Mesothelial cell of epicardium (in vitro differentiated cells): ENCODE data around the gene LZTFL1. TPM values are rescaled to one million over a fixed set of nuclear protein-coding genes. Genes with fewer than 3 reads are reported as not detected.

Source experiments
- DNase-seq, 2 experiments: peaks; one replicate each; pipeline ENCODE4 v3.0.0; 2021; ENCODE audit warnings: low spot score in 2 of 2; ENCODE audit not compliant: unreplicated experiment in 2 of 2
- H3K27ac Mint-ChIP-seq: 2 replicates; pipeline ENCODE4 v1.8.0; 2021; ENCODE audit warnings: mixed read lengths
- H3K27me3 Mint-ChIP-seq: 2 replicates; pipeline ENCODE4 v1.8.0; 2021; ENCODE audit warnings: low read depth, mixed read lengths
- H3K36me3 Mint-ChIP-seq: 2 replicates; pipeline ENCODE4 v1.8.0; 2021; ENCODE audit warnings: mixed read lengths
- H3K4me1 Mint-ChIP-seq: 2 replicates; pipeline ENCODE4 v1.8.0; 2021; ENCODE audit warnings: mixed read lengths
- H3K4me3 Mint-ChIP-seq: 2 replicates; pipeline ENCODE4 v1.8.0; 2021; ENCODE audit warnings: mild to moderate bottlenecking, moderate library complexity, mixed read lengths
- H3K9me3 Mint-ChIP-seq: 2 replicates; pipeline ENCODE4 v1.8.0; 2021; ENCODE audit warnings: mixed read lengths
- CTCF ChIP-seq: fragments of 200-600 bp; sonication (generic); IDR thresholded peaks from one replicate; pipeline ENCODE4 v1.5.0; 2021; ENCODE audit warnings: antibody characterized with exemption; ENCODE audit not compliant: unreplicated experiment
- total RNA-seq: library from RNA; stranded (reverse); gene quantifications from 3 replicates; pipeline ENCODE4 v1.2.1, GENCODE V29; 2021

LZTFL1 gene
- total RNA-seq, 1 donor from 2014 or later, result 21.7 TPM

- H3K4me1 Mint-ChIP-seq, result peaks cover 6% of the 10 kb centered on the region
Observed at GRCh38 chr3:45807133-45807532, 34.8 kb downstream of the LZTFL1 start.

GRCh38 chr3:45806072-45806471 is 35.8 kb downstream of the LZTFL1 start:
- DNase-seq, result no peak
- H3K36me3 Mint-ChIP-seq, result peaks cover 6% of the 10 kb centered on the region
- H3K9me3 Mint-ChIP-seq, result peaks cover 13% of the 10 kb centered on the region
- peaks cover 6% of the 10 kb centered on the region for H3K4me1 Mint-ChIP-seq
- no peak overlapping the region for H3K27ac Mint-ChIP-seq
- H3K27me3 Mint-ChIP-seq, result peaks cover 2% of the 10 kb centered on the region
- no peak for TF ChIP-seq CTCF
- no peak overlapping the region for H3K4me3 Mint-ChIP-seq

More at GRCh38 chr3:45807133-45807532, 34.8 kb downstream of the LZTFL1 start:
- DNase-seq, result no peak
- H3K27me3 Mint-ChIP-seq, result peaks cover under 1% of the 10 kb centered on the region
- H3K4me3 Mint-ChIP-seq, result no peak overlapping the region
- peaks cover 13% of the 10 kb centered on the region for H3K9me3 Mint-ChIP-seq
- peaks cover 6% of the 10 kb centered on the region for H3K36me3 Mint-ChIP-seq
- no peak for TF ChIP-seq CTCF
- H3K27ac Mint-ChIP-seq, result no peak overlapping the region

GRCh38 chr3:45803252-45803935 is 38.5 kb downstream of the LZTFL1 start:
- H3K4me3 Mint-ChIP-seq, result no peak overlapping the region
- H3K9me3 Mint-ChIP-seq, result peaks cover 13% of the 10 kb centered on the region
- H3K4me1 Mint-ChIP-seq, result peaks cover 3% of the 10 kb centered on the region
- H3K27ac Mint-ChIP-seq, result no peak overlapping the region
- no peak for DNase-seq
- H3K36me3 Mint-ChIP-seq, result peaks cover 6% of the 10 kb centered on the region
- TF ChIP-seq CTCF, result no peak
- H3K27me3 Mint-ChIP-seq, result peaks cover 21% of the 10 kb centered on the region

- Mint-ChIP-seq H3K4me1 (no peaks in the 10 kb centered on the region), H3K27ac (no peak overlapping the region)
Observed at GRCh38 chr3:45802146-45802545, 39.8 kb downstream of the LZTFL1 start.

GRCh38 chr3:45800611-45801010 is 41.3 kb downstream of the LZTFL1 start:
- Mint-ChIP-seq H3K36me3 (peaks cover 6% of the 10 kb centered on the region), H3K27ac (no peak overlapping the region), H3K27me3 (peaks cover 48% of the 10 kb centered on the region), H3K4me1 (peaks cover 2% of the 10 kb centered on the region), H3K9me3 (peaks cover 11% of the 10 kb centered on the region), H3K4me3 (no peak overlapping the region)
- DNase-seq, result no peak
- no peak for TF ChIP-seq CTCF

More at GRCh38 chr3:45802146-45802545, 39.8 kb downstream of the LZTFL1 start:
- DNase-seq, result no peak
- H3K9me3 Mint-ChIP-seq, result peaks cover 13% of the 10 kb centered on the region
- peaks cover 34% of the 10 kb centered on the region for H3K27me3 Mint-ChIP-seq
- no peak overlapping the region for H3K4me3 Mint-ChIP-seq
- TF ChIP-seq CTCF, result no peak
- peaks cover 6% of the 10 kb centered on the region for H3K36me3 Mint-ChIP-seq
